HEK293T (cell line): Measurements from ENCODE around the gene AOPEP.

Experiments used
- CTCF ChIA-PET: fragments of 350-600 bp; formaldehyde crosslinking; extraction: SDS; loops from one replicate; lab custom pipeline; 2021; ENCODE audit warnings: antibody characterized with exemption, inconsistent platforms; lab: Yijun Ruan, JAX
- POLR2A ChIA-PET: fragments of 350-600 bp; formaldehyde crosslinking; extraction: SDS; loops from one replicate; lab custom pipeline; 2020; ENCODE audit warnings: antibody characterized with exemption, inconsistent platforms; lab: Yijun Ruan, JAX
- DNase-seq: peaks from one replicate; pipeline ENCODE4 v3.0.0; 2012; ENCODE audit warnings: mixed read lengths; ENCODE audit errors: extremely low spot score
- ARNT ChIP-seq: fragments of 450-650 bp; IDR thresholded peaks from 2 replicates; pipeline ENCODE4 v1.6.1; 2017; ENCODE audit warnings: mild to moderate bottlenecking
- BHLHE40 ChIP-seq: fragments of 450-650 bp; IDR thresholded peaks from 2 replicates; pipeline ENCODE4 v1.6.1; 2016; ENCODE audit warnings: mild to moderate bottlenecking, moderate library complexity, borderline replicate concordance
- CTBP1 ChIP-seq: fragments of 450-650 bp; IDR thresholded peaks from 2 replicates; pipeline ENCODE4 v1.6.1; 2016; ENCODE audit warnings: borderline replicate concordance
- ELF4 ChIP-seq: fragments of 450-650 bp; IDR thresholded peaks from 2 replicates; pipeline ENCODE4 v1.6.1; 2017; ENCODE audit warnings: antibody characterized with exemption
- FOXA1 ChIP-seq: fragments of 450-650 bp; IDR thresholded peaks from 2 replicates; pipeline ENCODE4 v1.6.1; 2016; ENCODE audit warnings: mild to moderate bottlenecking
- FOXK2 ChIP-seq: fragments of 450-650 bp; IDR thresholded peaks from 2 replicates; pipeline ENCODE4 v1.6.1; 2016; ENCODE audit warnings: mild to moderate bottlenecking
- FOXM1 ChIP-seq: fragments of 450-650 bp; IDR thresholded peaks from 2 replicates; pipeline ENCODE4 v1.6.1; 2017; ENCODE audit warnings: mild to moderate bottlenecking, borderline replicate concordance
- HDGF ChIP-seq: fragments of 450-650 bp; IDR thresholded peaks from 2 replicates; pipeline ENCODE4 v1.6.1; 2017; ENCODE audit warnings: antibody characterized with exemption, borderline replicate concordance
- L3MBTL2 ChIP-seq: fragments of 450-650 bp; conservative IDR thresholded peaks from 2 replicates; pipeline ENCODE4 v1.6.1; 2016; ENCODE audit warnings: mild to moderate bottlenecking
- LEF1 ChIP-seq: fragments of 450-650 bp; IDR thresholded peaks from 2 replicates; pipeline ENCODE4 v1.6.1; 2017; ENCODE audit warnings: mild to moderate bottlenecking, borderline replicate concordance
- NFRKB ChIP-seq: fragments of 450-650 bp; IDR thresholded peaks from 2 replicates; pipeline ENCODE4 v1.6.1; 2016; ENCODE audit warnings: mild to moderate bottlenecking, moderate library complexity
- SP1 ChIP-seq: fragments of 450-650 bp; IDR thresholded peaks from 2 replicates; pipeline ENCODE4 v1.6.1; 2017
- SUZ12 ChIP-seq: fragments of 450-650 bp; IDR thresholded peaks from 2 replicates; pipeline ENCODE4 v1.6.1; 2016; ENCODE audit warnings: mild to moderate bottlenecking
- TARDBP ChIP-seq: fragments of 450-650 bp; IDR thresholded peaks from 2 replicates; pipeline ENCODE4 v1.6.1; 2016
- ZNF384 ChIP-seq: fragments of 450-650 bp; IDR thresholded peaks from 2 replicates; pipeline ENCODE4 v1.6.1; 2016
- TF ChIP-seq, protein P1 (sequence below): fragments of 450-650 bp; IDR thresholded peaks from 2 replicates; pipeline ENCODE4 v1.6.1; 2016

The AOPEP gene

GRCh38 chr9:94928691-94929368 is 202.3 kb downstream of the AOPEP start:
- CTCF ChIA-PET, result no interaction called here
- no peak for DNase-seq
- POLR2A ChIA-PET, result no interaction called here
- TF ChIP-seq TARDBP, result no peak
- TF ChIP-seq, protein P1, sequence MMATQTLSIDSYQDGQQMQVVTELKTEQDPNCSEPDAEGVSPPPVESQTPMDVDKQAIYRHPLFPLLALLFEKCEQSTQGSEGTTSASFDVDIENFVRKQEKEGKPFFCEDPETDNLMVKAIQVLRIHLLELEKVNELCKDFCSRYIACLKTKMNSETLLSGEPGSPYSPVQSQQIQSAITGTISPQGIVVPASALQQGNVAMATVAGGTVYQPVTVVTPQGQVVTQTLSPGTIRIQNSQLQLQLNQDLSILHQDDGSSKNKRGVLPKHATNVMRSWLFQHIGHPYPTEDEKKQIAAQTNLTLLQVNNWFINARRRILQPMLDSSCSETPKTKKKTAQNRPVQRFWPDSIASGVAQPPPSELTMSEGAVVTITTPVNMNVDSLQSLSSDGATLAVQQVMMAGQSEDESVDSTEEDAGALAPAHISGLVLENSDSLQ, result no peak
- TF ChIP-seq FOXM1, result no peak
- no peak for TF ChIP-seq BHLHE40
- no peak for TF ChIP-seq SUZ12
- no peak for TF ChIP-seq CTBP1
- no peak for TF ChIP-seq ZNF384
- TF ChIP-seq LEF1, result no peak
- TF ChIP-seq L3MBTL2, result no peak
- no peak for TF ChIP-seq SP1
- TF ChIP-seq NFRKB, result no peak
- no peak for TF ChIP-seq ARNT
- TF ChIP-seq FOXK2, result no peak
- TF ChIP-seq FOXA1, result no peak

GRCh38 chr9:94929369-94929756 is 202.9 kb downstream of the AOPEP start:
- no peak for TF ChIP-seq ARNT
- no peak for TF ChIP-seq NFRKB
- POLR2A ChIA-PET, result no interaction called here
- DNase-seq, result no peak
- CTCF ChIA-PET, result no interaction called here

GRCh38 chr9:94931036-94931633 is 204.6 kb downstream of the AOPEP start:
- ChIA-PET POLR2A (no interaction called here), CTCF (interaction anchor here (0.6 kb wide), 1 partner anchor 89 kb away, joined by 3 read pairs; no protein-coding TSS in a partner anchor)

DNA sequence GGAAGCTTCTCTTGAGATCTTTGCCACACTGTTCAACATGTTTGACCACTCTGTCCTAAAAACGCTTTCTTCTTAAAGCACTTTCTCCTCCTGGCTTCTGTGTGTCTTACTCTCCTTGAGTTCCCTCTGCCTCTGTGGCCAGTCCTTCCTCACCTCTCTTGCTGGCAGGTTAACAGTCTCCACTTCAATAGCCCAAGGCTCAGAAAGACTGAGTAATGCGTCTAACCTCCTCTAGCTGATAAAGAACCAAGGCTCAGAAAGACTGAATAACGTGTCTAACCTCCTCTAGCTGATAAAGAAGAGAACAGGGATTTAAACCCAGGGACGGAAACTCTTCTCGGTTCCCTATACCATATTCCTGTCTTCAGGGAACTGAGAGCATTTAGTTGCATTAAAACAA is 205.2 kb downstream of the AOPEP start:
- TF ChIP-seq ELF4 (no peak), ZNF384 (no peak)
- TF ChIP-seq, protein P1, result no peak
- no peak for DNase-seq
- POLR2A ChIA-PET, result no interaction called here
- CTCF ChIA-PET, result interaction anchor here (0.6 kb wide), 1 partner anchor 88 kb away, joined by 3 read pairs; no protein-coding TSS in a partner anchor

More at GRCh38 chr9:94931036-94931633, 204.6 kb downstream of the AOPEP start:
- no peak for DNase-seq
- TF ChIP-seq TARDBP (no peak), CTBP1 (no peak)

- no peak for DNase-seq
- ChIA-PET CTCF (no interaction called here), POLR2A (no interaction called here)
- TF ChIP-seq SP1, result no peak
- TF ChIP-seq LEF1, result no peak
- TF ChIP-seq TARDBP, result no peak
- no peak for TF ChIP-seq L3MBTL2
- TF ChIP-seq FOXK2, result no peak
- no peak for TF ChIP-seq CTBP1
- TF ChIP-seq ARNT, result no peak
- TF ChIP-seq FOXM1, result no peak
- no peak for TF ChIP-seq BHLHE40
- TF ChIP-seq, protein P1, result no peak
- TF ChIP-seq NFRKB, result no peak
- no peak for TF ChIP-seq SUZ12
- TF ChIP-seq FOXA1, result no peak
- TF ChIP-seq HDGF, result no peak
- TF ChIP-seq ELF4, result no peak
- no peak for TF ChIP-seq ZNF384
These were observed 206.4 kb downstream of the AOPEP start for GRCh38 chr9:94932652-94933510.

DNA sequence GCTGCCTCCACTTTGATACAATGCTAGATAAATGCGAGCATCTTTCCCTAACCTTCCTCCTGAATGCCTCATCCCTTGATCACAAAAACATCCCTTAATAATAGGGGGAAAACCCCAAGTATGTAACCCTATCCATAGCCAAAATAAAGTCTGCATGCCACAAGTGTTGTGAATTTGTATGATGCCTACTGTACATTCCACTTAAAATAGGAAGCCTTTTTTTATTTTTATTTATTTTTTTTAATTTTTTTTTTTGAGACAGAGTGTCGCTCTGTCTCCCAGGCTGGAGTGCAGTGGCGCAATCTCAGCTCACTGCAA is 207.0 kb downstream of the AOPEP start:
- POLR2A ChIA-PET, result no interaction called here
- TF ChIP-seq ZNF384, result no peak
- TF ChIP-seq LEF1, result no peak
- no peak for TF ChIP-seq ELF4
- no peak for TF ChIP-seq FOXK2
- TF ChIP-seq FOXM1, result no peak
- no peak for TF ChIP-seq BHLHE40
- TF ChIP-seq, protein P1, result no peak
- no peak for TF ChIP-seq ARNT
- TF ChIP-seq NFRKB, result no peak
- TF ChIP-seq L3MBTL2, result no peak
- TF ChIP-seq SUZ12, result no peak
- TF ChIP-seq TARDBP, result no peak
- TF ChIP-seq CTBP1, result no peak
- TF ChIP-seq SP1, result no peak
- no peak for TF ChIP-seq FOXA1
- no peak for TF ChIP-seq HDGF
- CTCF ChIA-PET, result no interaction called here
- no peak for DNase-seq
